ENCODE results near the gene CYSRT1.
A peak's percentile ranks its signal among the peaks of the same experiment; 100 is the strongest.

CYSRT1 gene

DNA sequence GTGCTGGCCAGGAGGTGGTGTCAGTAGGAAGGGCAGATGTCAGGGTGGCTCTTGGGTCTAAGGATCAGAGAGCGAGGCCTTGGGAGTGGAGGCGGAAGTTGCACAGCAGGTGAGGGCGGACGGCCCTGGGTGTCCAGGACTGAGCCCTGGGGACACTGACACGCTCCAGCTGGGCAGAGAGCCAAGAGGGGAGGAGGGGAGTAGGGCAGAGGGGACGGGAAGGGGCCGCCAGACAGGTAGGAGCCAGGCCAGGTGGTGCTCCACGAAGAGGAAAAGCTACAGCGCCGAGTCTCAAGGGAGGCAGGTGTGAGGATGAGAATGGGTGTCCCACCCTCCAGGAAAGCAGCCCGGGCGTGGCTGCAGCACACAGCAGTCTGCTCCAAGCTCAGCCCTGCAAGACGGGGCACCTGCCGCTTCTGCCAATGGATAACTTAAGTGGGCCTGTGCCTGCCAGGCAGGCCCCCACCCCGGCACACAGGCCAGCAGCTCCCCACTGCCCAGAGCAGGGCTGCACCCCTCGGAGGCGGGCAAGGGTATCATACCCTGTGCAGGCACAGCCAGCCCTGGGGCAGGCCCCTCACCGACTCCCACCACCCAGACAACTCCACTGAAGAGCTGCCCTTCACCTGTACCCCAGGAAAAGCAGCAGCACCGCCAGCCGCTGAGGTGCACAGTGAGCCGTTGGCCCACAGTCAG is 29.3 kb upstream of the CYSRT1 start:
- Mint-ChIP-seq H3K36me3 (peaks cover 5% of the 10 kb centered on the region), H3K27ac (no peak overlapping the region), H3K9me3 (no peaks in the 10 kb centered on the region), H3K27me3 (peaks cover 11% of the 10 kb centered on the region), H3K4me3 (no peak overlapping the region), H3K4me1 (peaks cover 12% of the 10 kb centered on the region)
- CTCF ChIA-PET, result no interaction called here
- DNase-seq, result no peak

DNA sequence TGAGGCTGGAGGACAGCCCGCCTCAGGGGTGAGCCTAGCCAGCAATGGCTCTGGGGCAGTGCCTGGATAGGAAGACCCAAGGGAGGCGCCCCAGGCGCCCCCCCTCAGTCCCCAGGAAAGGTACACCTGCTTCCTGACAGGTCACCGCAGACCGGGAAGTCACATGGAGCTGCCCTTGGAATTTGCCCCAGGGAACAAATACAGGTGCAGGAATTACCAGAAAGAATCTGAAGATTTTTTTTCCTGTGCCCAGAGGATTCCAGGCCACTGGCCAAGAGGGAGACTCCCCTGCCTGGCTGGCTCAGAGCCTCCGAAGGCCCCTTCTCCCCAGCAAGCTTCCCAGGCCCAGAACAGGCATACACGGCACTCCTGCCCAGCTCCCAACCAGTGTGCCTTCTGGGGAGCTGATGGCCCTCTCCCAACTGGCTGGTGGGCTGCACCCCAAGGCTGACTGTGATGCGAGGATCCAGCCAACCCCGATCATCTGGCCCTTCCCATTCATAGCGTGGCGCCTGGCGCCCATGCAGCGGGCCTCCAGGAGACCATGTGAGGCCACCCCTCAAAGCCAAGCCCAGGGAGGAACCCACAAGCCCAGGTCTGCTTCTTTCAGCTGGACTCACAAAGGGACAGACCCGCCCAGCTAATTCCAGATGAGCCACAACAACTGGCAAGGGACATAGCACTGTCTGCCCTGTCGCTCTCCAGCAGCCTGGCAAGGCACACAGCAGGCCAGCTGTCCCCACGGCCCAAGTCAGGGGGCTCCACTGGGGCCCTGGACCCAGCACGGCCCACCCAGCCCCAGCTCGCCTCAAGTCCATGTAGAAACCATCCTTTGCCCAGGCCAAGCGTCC is 26.7 kb upstream of the CYSRT1 start:
- no peaks in the 10 kb centered on the region for H3K9me3 Mint-ChIP-seq
- peak overlapping the region; percentile 41 for H3K4me3 Mint-ChIP-seq
- H3K4me1 Mint-ChIP-seq, result peaks cover 24% of the 10 kb centered on the region
- peaks cover 11% of the 10 kb centered on the region for H3K27me3 Mint-ChIP-seq
- CTCF ChIA-PET, result interaction anchor here (1.5 kb wide), 1 partner anchor 9 kb away, joined by 4 read pairs; no protein-coding TSS in a partner anchor
- H3K27ac Mint-ChIP-seq, result no peak overlapping the region
- DNase-seq, result no peak
- H3K36me3 Mint-ChIP-seq, result peaks cover 3% of the 10 kb centered on the region

DNA sequence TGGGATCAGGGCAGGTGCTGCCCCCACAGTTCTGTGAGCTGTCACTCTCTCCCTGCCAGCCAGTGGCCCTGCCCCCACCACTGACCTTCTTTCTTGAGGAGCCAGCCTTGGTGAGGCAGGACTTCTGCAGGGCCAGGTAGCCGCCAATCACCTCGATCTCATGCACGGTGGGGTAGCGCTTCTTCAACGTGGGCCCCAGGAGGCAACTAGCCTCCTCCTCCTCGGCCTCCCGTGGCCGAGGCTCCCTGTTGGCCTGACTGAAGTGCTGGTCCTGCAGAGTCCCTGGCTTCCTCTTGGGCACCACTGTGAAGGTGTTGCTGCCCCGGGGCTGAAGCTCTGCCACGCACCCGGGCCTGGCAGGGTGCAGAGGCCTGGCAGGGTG is 26.1 kb upstream of the CYSRT1 start:
- CTCF ChIA-PET, result interaction anchor here (1.5 kb wide), 1 partner anchor 10 kb away, joined by 4 read pairs; no protein-coding TSS in a partner anchor
- peaks cover 11% of the 10 kb centered on the region for H3K27me3 Mint-ChIP-seq

DNA sequence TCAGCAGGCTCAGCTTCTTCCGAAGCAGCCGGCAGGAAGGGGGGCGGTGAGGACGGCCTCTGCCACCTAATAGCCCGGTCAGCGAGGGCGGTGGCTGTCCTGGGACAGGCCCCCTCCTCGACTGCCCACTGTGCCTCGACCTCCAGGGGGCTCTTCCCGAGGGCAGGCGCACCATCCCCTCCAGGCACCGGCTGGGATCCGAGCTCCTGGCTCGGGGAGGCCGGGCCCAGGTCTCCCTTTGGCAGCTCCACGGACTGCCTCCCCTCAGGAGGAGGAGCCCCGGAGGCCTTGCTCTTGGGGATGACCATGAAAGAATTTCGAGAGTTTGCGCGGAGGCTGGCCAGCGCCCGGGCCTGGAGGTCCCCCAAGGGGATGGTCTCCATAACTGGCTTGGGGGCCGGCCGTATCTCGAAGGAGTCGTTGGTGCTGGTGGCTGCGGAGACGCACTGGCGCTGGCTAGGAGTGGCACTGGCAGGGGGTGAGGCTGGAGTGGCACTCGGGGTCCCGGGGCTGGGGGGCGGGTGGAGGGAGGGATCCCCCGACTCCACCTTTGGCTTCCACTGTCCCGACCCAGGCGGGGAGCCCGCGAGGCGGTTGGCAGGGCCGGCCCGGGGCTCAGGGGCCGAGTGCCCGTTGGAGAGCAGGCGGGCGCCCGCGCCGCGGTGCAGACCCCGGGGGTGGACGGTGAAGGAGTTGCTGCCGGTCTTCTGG is 25.4 kb upstream of the CYSRT1 start:
- Mint-ChIP-seq H3K4me3 (peak overlapping the region; percentile 77), H3K4me1 (peaks cover 35% of the 10 kb centered on the region), H3K27ac (peak overlapping the region; percentile 60), H3K27me3 (peaks cover 11% of the 10 kb centered on the region), H3K9me3 (no peaks in the 10 kb centered on the region), H3K36me3 (peaks cover 3% of the 10 kb centered on the region)
- peak; percentile 34 for DNase-seq
- CTCF ChIA-PET, result interaction anchor here (1.5 kb wide), 1 partner anchor 11 kb away, joined by 4 read pairs; no protein-coding TSS in a partner anchor

More for the DNA sequence above, 26.1 kb upstream of the CYSRT1 start:
- DNase-seq, result no peak
- Mint-ChIP-seq H3K4me3 (peak overlapping the region; percentile 41), H3K27ac (no peak overlapping the region), H3K9me3 (no peaks in the 10 kb centered on the region), H3K36me3 (peaks cover 3% of the 10 kb centered on the region), H3K4me1 (peaks cover 29% of the 10 kb centered on the region)

DNA sequence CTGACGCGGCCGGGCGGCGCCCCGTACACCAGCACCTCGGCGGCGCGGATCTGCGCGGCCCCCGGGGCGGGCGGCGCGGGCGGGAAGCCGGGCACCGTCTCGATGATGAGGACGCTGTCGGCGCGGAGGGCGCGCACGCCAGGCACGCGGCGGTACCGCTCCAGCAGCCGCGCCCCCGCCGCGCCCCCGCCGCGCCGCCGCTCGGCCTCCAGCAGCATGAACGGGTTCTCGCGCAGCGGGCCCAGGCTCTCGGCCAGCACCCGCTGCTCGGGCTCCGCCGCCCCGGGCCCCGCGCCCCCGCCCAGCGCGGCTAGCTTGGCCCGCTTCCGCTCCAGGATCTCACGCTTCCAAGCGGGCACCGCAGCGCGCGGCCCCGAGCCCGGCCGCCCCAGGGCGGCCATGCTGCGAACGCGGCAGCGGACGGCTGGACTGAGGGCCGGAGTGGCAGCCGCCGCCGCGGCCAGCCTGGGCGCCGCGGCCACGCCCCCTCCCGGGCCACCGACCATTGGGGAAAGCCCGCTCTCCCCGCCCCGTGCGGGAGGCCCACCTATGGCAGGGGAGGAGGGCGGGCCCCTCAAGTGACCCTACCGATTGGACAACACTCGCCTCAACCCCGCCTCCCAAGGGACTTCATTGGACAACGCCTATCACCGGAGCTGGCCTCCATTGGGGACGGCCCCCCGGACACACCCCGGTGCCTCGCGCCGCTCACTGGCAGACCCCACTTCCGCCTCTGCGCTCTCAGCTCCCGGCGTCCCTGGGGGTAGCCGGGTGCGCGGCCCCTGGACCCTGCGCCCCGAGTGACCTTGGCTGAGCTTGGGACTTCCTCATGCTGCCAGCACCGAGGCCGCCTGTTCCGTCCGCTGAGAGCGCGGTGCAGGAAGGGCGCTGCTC is 24.4 kb upstream of the CYSRT1 start, which contains the start of gene TPRN:
Gene TPRN, minus strand, starts transcription at position 431 of the 894 bp plus-strand sequence. Its CDS starts 30 bp downstream, at position 401.
- Mint-ChIP-seq H3K4me1 (peaks cover 39% of the 10 kb centered on the region), H3K4me3 (peak within 1 kb of the TSS; percentile 80), H3K9me3 (no peaks in the 10 kb centered on the region), H3K36me3 (peaks cover 3% of the 10 kb centered on the region), H3K27me3 (peaks cover 11% of the 10 kb centered on the region), H3K27ac (peak within 1 kb of the TSS; percentile 81)
- CTCF ChIA-PET, result interaction anchor here (0.5 to 1.5 kb wide), 5 partner anchors 11 to 594 kb away, joined by 3 to 5 read pairs (median 3); no protein-coding TSS in a partner anchor
- peak; percentile 99 for DNase-seq

DNA sequence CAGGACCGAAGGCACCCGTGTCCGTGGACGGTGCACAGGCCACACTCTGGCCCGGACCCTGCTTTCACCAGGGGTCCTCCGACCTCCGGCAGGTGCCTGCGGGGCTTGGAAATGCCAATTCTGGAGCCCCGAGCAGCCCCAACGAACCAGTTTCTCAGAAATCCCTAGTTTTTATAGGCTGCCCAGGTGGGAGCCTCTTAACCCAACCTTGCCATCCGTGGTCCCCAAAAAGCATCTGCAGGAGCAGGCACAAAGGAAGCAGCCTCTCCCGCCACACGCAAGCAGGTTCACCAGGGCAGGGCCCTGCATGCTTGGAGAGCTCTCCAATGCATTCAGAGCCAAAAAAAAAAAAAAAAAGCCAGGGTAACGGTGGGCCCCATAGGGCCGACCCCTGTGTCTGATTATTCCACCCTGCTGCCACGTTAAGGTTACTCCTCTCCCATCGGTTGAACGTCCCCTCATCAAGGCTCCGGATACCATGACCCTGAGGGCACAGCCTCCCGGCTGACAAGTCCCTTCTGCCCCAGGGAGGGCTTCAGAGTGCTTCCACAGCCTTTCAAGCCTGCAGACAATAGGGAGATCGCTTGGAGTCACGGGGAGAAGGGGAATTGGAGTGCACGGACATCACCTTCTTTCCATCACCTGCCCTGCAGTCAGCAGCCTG is 23.6 kb upstream of the CYSRT1 start:
- H3K9me3 Mint-ChIP-seq, result no peaks in the 10 kb centered on the region
- H3K4me1 Mint-ChIP-seq, result peaks cover 47% of the 10 kb centered on the region
- peak overlapping the region; percentile 80 for H3K4me3 Mint-ChIP-seq
- CTCF ChIA-PET, result interaction anchor here (0.5 to 1.5 kb wide), 5 partner anchors 12 to 595 kb away, joined by 3 to 5 read pairs (median 3); no protein-coding TSS in a partner anchor
- peaks cover 3% of the 10 kb centered on the region for H3K36me3 Mint-ChIP-seq
- H3K27ac Mint-ChIP-seq, result peak overlapping the region; percentile 81
- no peak for DNase-seq
- H3K27me3 Mint-ChIP-seq, result peaks cover 11% of the 10 kb centered on the region

DNA sequence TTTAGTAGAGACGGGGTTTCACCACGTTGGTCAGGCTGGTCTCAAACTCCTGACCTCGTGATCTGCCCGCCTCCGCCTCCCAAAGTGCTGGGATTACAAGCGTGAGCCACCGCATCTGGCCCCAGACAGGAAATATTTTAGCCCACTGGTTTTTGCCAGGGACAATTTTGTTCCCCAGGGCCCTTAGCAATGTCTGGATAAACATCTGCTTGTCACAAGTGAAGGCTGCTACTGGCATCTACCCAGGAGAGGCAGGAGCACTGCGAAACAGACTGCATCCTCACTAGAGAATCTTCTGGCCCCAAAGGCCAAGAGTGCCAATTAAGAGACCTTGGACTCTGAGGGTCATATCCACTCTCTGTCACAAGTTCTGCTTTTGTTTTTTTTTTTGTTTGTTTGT is 22.0 kb upstream of the CYSRT1 start:
- Mint-ChIP-seq H3K27me3 (peaks cover 9% of the 10 kb centered on the region), H3K9me3 (no peaks in the 10 kb centered on the region), H3K4me3 (no peak overlapping the region), H3K4me1 (peaks cover 61% of the 10 kb centered on the region), H3K27ac (no peak overlapping the region), H3K36me3 (peaks cover 10% of the 10 kb centered on the region)
- DNase-seq, result no peak
- CTCF ChIA-PET, result interaction anchor here (1.1 to 1.5 kb wide), 2 partner anchors 24 to 134 kb away, joined by 3 to 4 read pairs; partner anchors contain the start of gene RNF224

DNA sequence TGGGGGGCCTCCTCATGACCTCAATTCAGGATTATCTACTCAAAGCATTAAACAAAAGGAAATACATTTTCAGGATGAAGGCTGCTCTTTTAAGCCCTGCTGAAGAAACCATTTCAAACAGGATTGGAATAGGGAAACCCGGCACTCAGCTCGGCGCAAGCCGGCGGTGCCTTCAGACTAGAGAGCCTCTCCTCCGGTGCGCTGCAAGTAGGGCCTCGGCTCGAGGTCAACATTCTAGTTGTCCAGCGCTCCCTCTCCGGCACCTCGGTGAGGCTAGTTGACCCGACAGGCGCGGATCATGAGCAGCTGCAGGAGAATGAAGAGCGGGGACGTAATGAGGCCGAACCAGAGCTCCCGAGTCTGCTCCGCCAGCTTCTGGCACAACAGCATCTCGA is 20.2 kb upstream of the CYSRT1 start:
- H3K4me3 Mint-ChIP-seq, result peak overlapping the region; percentile 92
- H3K27ac Mint-ChIP-seq, result peak overlapping the region; percentile 92
- DNase-seq, result no peak
- peaks cover 16% of the 10 kb centered on the region for H3K36me3 Mint-ChIP-seq
- H3K9me3 Mint-ChIP-seq, result no peaks in the 10 kb centered on the region
- H3K4me1 Mint-ChIP-seq, result peaks cover 54% of the 10 kb centered on the region
- CTCF ChIA-PET, result interaction anchor here (1.0 to 1.8 kb wide), 4 partner anchors 9 to 136 kb away, joined by 3 to 4 read pairs (median 4); no protein-coding TSS in a partner anchor
- H3K27me3 Mint-ChIP-seq, result peaks cover under 1% of the 10 kb centered on the region

DNA sequence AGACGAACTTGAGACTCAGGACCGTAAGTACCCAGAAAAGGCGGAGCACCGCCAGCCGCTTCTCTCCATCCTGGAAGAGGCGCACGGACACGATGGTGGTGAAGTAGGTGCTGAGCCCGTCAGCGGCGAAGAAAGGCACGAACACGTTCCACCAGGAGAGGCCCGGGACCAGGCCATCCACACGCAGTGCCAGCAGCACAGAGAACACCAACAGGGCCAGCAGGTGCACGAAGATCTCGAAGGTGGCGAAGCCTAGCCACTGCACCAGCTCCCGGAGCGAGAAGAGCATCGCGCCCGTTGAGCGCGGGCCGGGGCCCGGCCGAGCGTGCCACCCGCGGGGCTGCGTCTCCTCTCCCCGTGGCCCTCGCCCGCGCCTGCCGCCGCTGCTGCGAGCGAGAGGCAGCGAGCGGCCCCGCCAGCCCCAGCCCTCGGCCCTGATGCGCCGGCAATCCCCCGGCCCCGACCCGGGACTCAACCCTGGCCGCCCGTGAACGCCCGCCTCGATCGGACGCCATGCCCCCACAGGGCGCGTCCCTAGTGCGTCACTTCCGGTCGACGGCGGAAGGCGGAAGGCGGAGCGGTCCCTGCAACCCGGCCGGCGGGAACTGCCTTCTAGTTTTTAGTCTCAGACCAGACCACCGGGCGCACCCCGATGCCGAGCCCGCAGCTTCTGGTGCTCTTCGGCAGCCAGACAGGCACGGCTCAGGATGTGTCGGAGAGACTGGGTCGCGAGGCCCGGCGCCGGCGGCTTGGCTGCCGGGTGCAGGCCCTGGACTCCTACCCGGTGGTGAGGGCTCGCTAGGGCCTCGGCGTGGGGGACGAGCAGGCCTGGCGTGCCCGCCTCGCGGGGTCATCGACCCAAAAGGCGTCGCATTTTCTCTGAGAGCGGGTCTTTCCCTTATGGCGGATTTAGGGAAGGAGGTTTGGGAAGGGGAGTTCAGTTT is 19.6 kb upstream of the CYSRT1 start, which contains the start of the genes NDOR1 and TMEM203:
Gene NDOR1, plus strand, starts transcription at position 575 of the 944 bp plus-strand sequence. Its CDS starts 78 bp downstream, at position 653.
Gene TMEM203, minus strand, starts transcription at position 523 of the 944 bp plus-strand sequence. Its CDS starts 234 bp downstream, at position 289.
- Mint-ChIP-seq H3K4me1 (peaks cover 54% of the 10 kb centered on the region), H3K4me3 (peak within 1 kb of the TSS; percentile 92), H3K27ac (peak within 1 kb of the TSS; percentile 92), H3K27me3 (no peaks in the 10 kb centered on the region), H3K9me3 (no peaks in the 10 kb centered on the region), H3K36me3 (peaks cover 19% of the 10 kb centered on the region)
- DNase-seq, result peak; percentile 96
- CTCF ChIA-PET, result interaction anchor here (1.0 to 1.8 kb wide), 4 partner anchors 8 to 137 kb away, joined by 3 to 4 read pairs (median 4); no protein-coding TSS in a partner anchor

DNA sequence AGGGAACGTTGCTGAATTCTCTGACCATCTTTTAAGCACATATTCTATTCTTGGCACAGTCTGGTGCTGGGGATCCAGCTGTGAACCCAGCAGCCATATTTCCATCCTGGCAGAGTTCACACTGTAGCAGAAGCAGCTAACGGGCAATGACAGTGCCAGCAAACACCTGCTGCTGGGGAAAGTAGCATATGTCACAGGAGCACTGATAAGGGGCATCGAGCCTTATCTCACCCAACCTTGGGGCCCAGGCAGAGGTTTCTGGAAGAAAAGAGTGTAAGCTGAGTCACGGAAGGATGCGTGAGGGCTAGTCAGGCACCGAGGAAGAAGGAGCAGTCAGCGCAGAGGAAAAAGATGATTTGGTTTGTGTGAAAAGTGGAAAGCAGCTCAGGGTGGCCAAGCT is 18.4 kb upstream of the CYSRT1 start:
- H3K27me3 Mint-ChIP-seq, result no peaks in the 10 kb centered on the region
- DNase-seq, result no peak
- peak overlapping the region; percentile 83 for H3K27ac Mint-ChIP-seq
- peaks cover 19% of the 10 kb centered on the region for H3K36me3 Mint-ChIP-seq
- CTCF ChIA-PET, result interaction anchor here (0.7 kb wide), 1 partner anchor 30 kb away, joined by 5 read pairs; no protein-coding TSS in a partner anchor
- H3K4me3 Mint-ChIP-seq, result peak overlapping the region; percentile 92
- no peaks in the 10 kb centered on the region for H3K9me3 Mint-ChIP-seq
- H3K4me1 Mint-ChIP-seq, result peaks cover 46% of the 10 kb centered on the region

DNA sequence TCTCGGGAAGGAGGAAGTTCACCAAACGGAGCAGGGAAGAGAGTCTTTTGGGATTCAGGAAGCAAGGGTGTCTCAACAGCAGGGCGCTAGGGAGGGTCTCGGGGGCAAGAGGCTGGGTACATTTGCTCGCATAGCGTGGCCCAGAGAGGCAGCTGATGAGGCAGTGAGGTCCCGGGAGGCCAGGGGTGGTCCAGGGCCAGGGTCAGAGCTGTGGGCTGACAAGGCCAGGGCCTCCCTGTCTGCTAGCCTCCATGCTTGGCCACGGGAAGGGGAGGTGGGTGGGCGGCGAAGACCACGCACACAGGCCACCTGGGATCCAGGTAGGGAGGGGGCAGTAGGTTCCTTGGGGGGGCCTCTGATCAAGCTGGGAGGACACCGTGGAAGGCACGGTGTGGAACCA is 13.4 kb upstream of the CYSRT1 start:
- Mint-ChIP-seq H3K4me1 (peaks cover 12% of the 10 kb centered on the region), H3K9me3 (no peaks in the 10 kb centered on the region), H3K27ac (no peak overlapping the region), H3K36me3 (peaks cover 18% of the 10 kb centered on the region), H3K4me3 (no peak overlapping the region), H3K27me3 (no peaks in the 10 kb centered on the region)
- CTCF ChIA-PET, result no interaction called here
- DNase-seq, result no peak

Data from activated naive CD4-positive, alpha-beta T cell treated with anti-CD3 and anti-CD28 coated beads, Interleukin-2, amount 10 ng/mL, durations not matched to agents 7 days and 5 days (primary cell).